MM.1S (cell line): Measurements from ENCODE around the gene RCSD1.

Source experiments
- DNase-seq: peaks from one replicate; pipeline ENCODE4 v3.0.0-alpha.2; 2015
- H2AFZ ChIP-seq: fragments of 300-600 bp; sonication (generic); 2 replicates; pipeline ENCODE4 v1.6.0; 2016; ENCODE audit warnings: antibody characterized with exemption, low read length
- H3F3A ChIP-seq: fragments of 300-600 bp; sonication (generic); 2 replicates; pipeline ENCODE4 v1.6.1; 2016; ENCODE audit warnings: mild to moderate bottlenecking, antibody characterized with exemption, low read length, moderate library complexity, mixed read lengths; ENCODE audit not compliant: insufficient read depth
- H3K27ac ChIP-seq: fragments of 300-600 bp; sonication (generic); 2 replicates; pipeline ENCODE4 v1.5.1; 2016; ENCODE audit warnings: mild to moderate bottlenecking, low read length
- H3K27me3 ChIP-seq: fragments of 300-600 bp; sonication (generic); replicated peaks from 2 replicates; pipeline ENCODE4 v1.6.0; 2016; ENCODE audit warnings: low read length; ENCODE audit not compliant: insufficient read depth
- H3K36me3 ChIP-seq: fragments of 300-600 bp; sonication (generic); replicated peaks from 2 replicates; pipeline ENCODE4 v1.6.1; 2016; ENCODE audit warnings: mild to moderate bottlenecking, low read length, mixed read lengths; ENCODE audit not compliant: insufficient read depth
- H3K4me1 ChIP-seq: fragments of 300-600 bp; sonication (generic); 2 replicates; pipeline ENCODE4 v1.6.1; 2016; ENCODE audit warnings: low read length, mixed read lengths
- H3K4me2 ChIP-seq: fragments of 300-600 bp; sonication (generic); 2 replicates; pipeline ENCODE4 v1.6.0; 2016; ENCODE audit warnings: low read depth, low read length
- H3K4me3 ChIP-seq: fragments of 300-600 bp; sonication (generic); 2 replicates; pipeline ENCODE4 v1.5.1; 2016; ENCODE audit warnings: low read length, mixed read lengths
- H3K79me2 ChIP-seq: fragments of 300-600 bp; sonication (generic); 2 replicates; pipeline ENCODE4 v1.6.1; 2016; ENCODE audit warnings: mixed run types, low read length, mixed read lengths
- H3K9ac ChIP-seq: fragments of 300-600 bp; sonication (generic); 2 replicates; pipeline ENCODE4 v1.6.1; 2016; ENCODE audit warnings: low read length, mixed read lengths
- H3K9me2 ChIP-seq: fragments of 300-600 bp; sonication (generic); replicated peaks from 2 replicates; pipeline ENCODE4 v1.6.1; 2016; ENCODE audit warnings: mild to moderate bottlenecking, low read length, mixed read lengths; ENCODE audit not compliant: insufficient read depth
- H3K9me3 ChIP-seq: fragments of 300-600 bp; sonication (generic); replicated peaks from 2 replicates; pipeline ENCODE4 v1.6.1; 2016; ENCODE audit warnings: mild to moderate bottlenecking, low read length, mixed read lengths; ENCODE audit not compliant: insufficient read depth
- H4K20me1 ChIP-seq: fragments of 300-600 bp; sonication (generic); 2 replicates; pipeline ENCODE4 v1.6.1; 2016; ENCODE audit warnings: mild to moderate bottlenecking, low read length, moderate library complexity, mixed read lengths; ENCODE audit not compliant: insufficient read depth
- CTCF ChIP-seq: fragments of 300-600 bp; sonication (generic); IDR thresholded peaks from 2 replicates; pipeline ENCODE4 v1.5.1; 2016; ENCODE audit warnings: antibody characterized with exemption, low read length, mixed read lengths
- EZH2 ChIP-seq: fragments of 300-600 bp; sonication (generic); optimal IDR thresholded peaks from 2 replicates; pipeline ENCODE3; 2017; ENCODE audit warnings: low read depth, mild to moderate bottlenecking, antibody characterized with exemption, low read length, mixed read lengths
- EZH2phosphoT487 ChIP-seq: fragments of 300-600 bp; sonication (generic); IDR thresholded peaks from 2 replicates; pipeline ENCODE4 v1.6.1; 2018; ENCODE audit warnings: antibody characterized with exemption, low read length

Gene RCSD1

GRCh38 chr1:167714098-167714438, 84.0 kb downstream of the RCSD1 start:
- Histone ChIP-seq H3K9me3 (no peaks in the 10 kb centered on the region), H2AFZ (peak overlapping the region; percentile 99), H3F3A (peaks cover 46% of the 10 kb centered on the region), H3K27ac (peak overlapping the region; percentile 75), H3K27me3 (no peaks in the 10 kb centered on the region), H3K4me1 (peaks cover 25% of the 10 kb centered on the region), H3K79me2 (no peaks in the 10 kb centered on the region), H3K9ac (peak overlapping the region; percentile 85), H3K36me3 (no peaks in the 10 kb centered on the region), H4K20me1 (no peaks in the 10 kb centered on the region), H3K4me2 (peak overlapping the region; percentile 96), H3K4me3 (peak overlapping the region; percentile 78), H3K9me2 (no peaks in the 10 kb centered on the region)
- DNase-seq = peak; percentile 92
- TF ChIP-seq EZH2 (no peak), EZH2phosphoT487 (no peak), CTCF (no peak)

GRCh38 chr1:167714439-167715156, 84.6 kb downstream of the RCSD1 start:
- H3K9me2 ChIP-seq = no peaks in the 10 kb centered on the region
- TF ChIP-seq CTCF (no peak), EZH2 (no peak), EZH2phosphoT487 (no peak)
- peak; percentile 95 for DNase-seq
- H3K27ac ChIP-seq = peak overlapping the region; percentile 75
- H3K36me3 ChIP-seq = no peaks in the 10 kb centered on the region
- no peaks in the 10 kb centered on the region for H3K27me3 ChIP-seq
- H3K4me2 ChIP-seq = peak overlapping the region; percentile 96
- H3K4me3 ChIP-seq = peak overlapping the region; percentile 78
- peaks cover 46% of the 10 kb centered on the region for H3F3A ChIP-seq
- H3K4me1 ChIP-seq = peaks cover 25% of the 10 kb centered on the region
- peak overlapping the region; percentile 85 for H3K9ac ChIP-seq
- no peaks in the 10 kb centered on the region for H3K9me3 ChIP-seq
- H3K79me2 ChIP-seq = no peaks in the 10 kb centered on the region
- peak overlapping the region; percentile 99 for H2AFZ ChIP-seq
- H4K20me1 ChIP-seq = no peaks in the 10 kb centered on the region

GRCh38 chr1:167715157-167715999, 85.3 kb downstream of the RCSD1 start:
- Histone ChIP-seq H3K4me3 (peak overlapping the region; percentile 78), H3K4me1 (peaks cover 21% of the 10 kb centered on the region), H3K9me3 (no peaks in the 10 kb centered on the region), H3K9ac (peak overlapping the region; percentile 85), H4K20me1 (no peaks in the 10 kb centered on the region), H3K36me3 (no peaks in the 10 kb centered on the region), H3K27me3 (no peaks in the 10 kb centered on the region), H3K4me2 (peak overlapping the region; percentile 86), H3K79me2 (no peaks in the 10 kb centered on the region), H3F3A (peaks cover 42% of the 10 kb centered on the region), H3K27ac (peak overlapping the region; percentile 75), H3K9me2 (no peaks in the 10 kb centered on the region), H2AFZ (peak overlapping the region; percentile 76)
- peak; percentile 98 for TF ChIP-seq CTCF
- no peak for TF ChIP-seq EZH2phosphoT487
- peak; percentile 98 for DNase-seq
